GM21515 (cell line): ENCODE data around the gene RNU7-1.

Experiments
- ATAC-seq: cut with Tn5 transposase; IDR thresholded peaks from one replicate; pipeline ENCODE4 v1.9.1; 2021; ENCODE audit not compliant: unreplicated experiment

RNU7-1 gene

GRCh38 chr12:6917491-6918231 lies 26.0 kb upstream of the RNU7-1 start:
- no peak for ATAC-seq

- no peak for ATAC-seq
Observed at GRCh38 chr12:6919588-6919987, 24.0 kb upstream of the RNU7-1 start.

GRCh38 chr12:6921539-6921938 lies 22.1 kb upstream of the RNU7-1 start:
- no peak for ATAC-seq

- ATAC-seq, result no peak
Observed at GRCh38 chr12:6921996-6922946, 21.3 kb upstream of the RNU7-1 start.

GRCh38 chr12:6923003-6923732 lies 20.4 kb upstream of the RNU7-1 start:
- no peak for ATAC-seq

- no peak for ATAC-seq
Observed at GRCh38 chr12:6923851-6924250, 19.8 kb upstream of the RNU7-1 start.

- no peak for ATAC-seq
Observed at GRCh38 chr12:6925239-6925539, 18.4 kb upstream of the RNU7-1 start.

GRCh38 chr12:6925540-6926279 lies 17.9 kb upstream of the RNU7-1 start:
- ATAC-seq, result no peak

- ATAC-seq, result no peak
Observed at GRCh38 chr12:6927379-6928021, 16.1 kb upstream of the RNU7-1 start, which contains the start of gene ATN1. Gene ATN1 (plus strand): TSS chr12:6927959. CDS start chr12:6934002, 6,043 bp downstream.

GRCh38 chr12:6928022-6928702 lies 15.5 kb upstream of the RNU7-1 start:
- no peak for ATAC-seq

- no peak for ATAC-seq
Observed at GRCh38 chr12:6928703-6929407, 14.8 kb upstream of the RNU7-1 start.

GRCh38 chr12:6929466-6930452 lies 13.9 kb upstream of the RNU7-1 start:
- ATAC-seq, result no peak

GRCh38 chr12:6932766-6933165 lies 10.8 kb upstream of the RNU7-1 start:
- no peak for ATAC-seq

GRCh38 chr12:6934110-6934509 lies 9.5 kb upstream of the RNU7-1 start:
- ATAC-seq, result no peak

- no peak for ATAC-seq
Observed at GRCh38 chr12:6935371-6936193, 8.0 kb upstream of the RNU7-1 start.

GRCh38 chr12:6936194-6936635 lies 7.4 kb upstream of the RNU7-1 start:
- no peak for ATAC-seq
